Endometrium (tissue), 2 donors: Measurements from ENCODE around the gene SMTNL1.

Experiments
- FAIRE-seq: peaks from 2 replicates; lab custom pipeline; 2012; peaks lifted over from hg19 to GRCh38; lab: Jason Lieb, UNC
- donor health status: control.
- donor health status: control.

The SMTNL1 gene

GRCh38 chr11:57588046-57588710 is 50.8 kb downstream of the SMTNL1 start:
- no peak for FAIRE-seq

GRCh38 chr11:57596266-57596885 is 59.0 kb downstream of the SMTNL1 start:
- no peak for FAIRE-seq

GRCh38 chr11:57597461-57597915 is 60.1 kb downstream of the SMTNL1 start, which contains the start of gene SERPING1:
SERPING1 (plus strand) TSS chr11:57597685; CDS start chr11:57598271, 586 bp downstream.
- FAIRE-seq = no peak

- FAIRE-seq = no peak
These were observed 60.8 kb downstream of the SMTNL1 start for GRCh38 chr11:57597916-57598830.

- no peak for FAIRE-seq
These were observed 61.4 kb downstream of the SMTNL1 start for GRCh38 chr11:57598831-57599155.

- no peak for FAIRE-seq
These were observed 62.0 kb downstream of the SMTNL1 start for GRCh38 chr11:57599381-57599780.
